Tibial artery (tissue), 4 donors: Measurements from ENCODE around the gene GIPR.

Source experiments
- DNase-seq, 2 donors: peaks; one replicate each; pipeline ENCODE4 v3.0.0-alpha.2; 2019
- H3K27ac ChIP-seq, 2 donors: fragments of 200-600 bp; sonication (generic) in 1 of 2; 1 replicate in 1 of 2; 2 replicates in 1 of 2; pipeline ENCODE4 v1.5.1; 2018 to 2019; ENCODE audit warnings: mild to moderate bottlenecking in 1 of 2
- H3K27me3 ChIP-seq, 2 donors: fragments of 200-600 bp; sonication (generic) in 1 of 2; one replicate each; pipeline versions ENCODE4 v1.5.1 to v1.6.0; 2016 to 2019
- H3K36me3 ChIP-seq, 3 donors: fragments of 200-600 bp; sonication (generic) in 2 of 3; one replicate each; pipeline ENCODE4 v1.5.1; 2016 to 2019; ENCODE audit warnings: mild to moderate bottlenecking in 2 of 3
- H3K4me1 ChIP-seq, 4 donors: fragments of 200-600 bp; sonication (generic) in 2 of 4; 1 replicate in 3 of 4; 2 replicates in 1 of 4; pipeline ENCODE4 v1.5.1; 2016 to 2019
- H3K4me3 ChIP-seq, 2 donors: fragments of 200-600 bp; sonication (generic) in 1 of 2; 1 replicate in 1 of 2; 2 replicates in 1 of 2; pipeline ENCODE4 v1.5.1; 2018 to 2019; ENCODE audit warnings: mild to moderate bottlenecking in 2 of 2
- H3K9me3 ChIP-seq, 3 donors: fragments of 200-600 bp; sonication (generic) in 1 of 3; one replicate each; pipeline ENCODE4 v1.5.1; 2016 to 2019
- CTCF ChIP-seq, 2 experiments: fragments of 200-600 bp in 1 of 2; fragments of 450-650 bp in 1 of 2; IDR thresholded peaks; one replicate each; pipeline ENCODE4 v1.5.1; 2017 to 2019; ENCODE audit warnings: antibody characterized with exemption in 2 of 2, mild to moderate bottlenecking in 1 of 2, moderate library complexity in 1 of 2
- intact Hi-C: fragments of 100-400 bp; cut with DNase I; formaldehyde crosslinking; loops from one replicate; pipeline ENCODE4 v1.15.0; 2023; ENCODE audit warnings: low total_unique reads

Gene GIPR

GRCh38 chr19:45711851-45712698 is 44.1 kb downstream of the GIPR start:
- Histone ChIP-seq H3K4me1 (peaks cover 0 to 12% (median 5%) of the 10 kb centered on the region in 4 donors), H3K4me3 (no peak overlapping the region), H3K27ac (no peak overlapping the region), H3K36me3 (peaks cover 10 to 26% (median 23%) of the 10 kb centered on the region in 3 donors), H3K9me3 (no peaks in the 10 kb centered on the region), H3K27me3 (no peaks in the 10 kb centered on the region)
- DNase-seq, result no peak
- TF ChIP-seq CTCF (IDR thresholded peaks at IDR 0.05), result no peak
- intact Hi-C loops, result loop anchor here (10.0 kb wide), 1 partner anchor 53 kb away; the partner anchor contains the start of gene SIX5

- H3K9me3 ChIP-seq, result no peaks in the 10 kb centered on the region
- H3K27me3 ChIP-seq, result no peaks in the 10 kb centered on the region
- peaks cover 10 to 26% (median 23%) of the 10 kb centered on the region in 3 donors for H3K36me3 ChIP-seq
- H3K4me3 ChIP-seq, result no peak overlapping the region
- intact Hi-C loops, result loop anchor here (10.0 kb wide), 1 partner anchor 52 kb away; the partner anchor contains the start of gene SIX5
- H3K4me1 ChIP-seq, result peaks cover 0 to 12% (median 5%) of the 10 kb centered on the region in 4 donors
- H3K27ac ChIP-seq, result no peak overlapping the region
- TF ChIP-seq CTCF (IDR thresholded peaks at IDR 0.05), result no peak
- no peak for DNase-seq
These were observed 44.7 kb downstream of the GIPR start for GRCh38 chr19:45712699-45713067.

GRCh38 chr19:45713141-45713540 is 45.1 kb downstream of the GIPR start:
- no peak overlapping the region for H3K27ac ChIP-seq
- H3K27me3 ChIP-seq, result no peaks in the 10 kb centered on the region
- H3K9me3 ChIP-seq, result no peaks in the 10 kb centered on the region
- no peak for DNase-seq
- peaks cover 0 to 16% (median 8%) of the 10 kb centered on the region in 4 donors for H3K4me1 ChIP-seq
- no peak overlapping the region for H3K4me3 ChIP-seq
- H3K36me3 ChIP-seq, result peaks cover 10 to 26% (median 23%) of the 10 kb centered on the region in 3 donors
- intact Hi-C loops, result loop anchor here (10.0 kb wide), 1 partner anchor 52 kb away; the partner anchor contains the start of gene SIX5
- no peak for TF ChIP-seq CTCF (IDR thresholded peaks at IDR 0.05)

- intact Hi-C loops, result loop anchor here (10.0 kb wide), 1 partner anchor 50 kb away; the partner anchor contains the start of gene SIX5
- no peak overlapping the region for H3K4me3 ChIP-seq
- peaks cover 0 to 20% (median 10%) of the 10 kb centered on the region in 4 donors for H3K4me1 ChIP-seq
- no peak for TF ChIP-seq CTCF (IDR thresholded peaks at IDR 0.05)
- H3K9me3 ChIP-seq, result no peaks in the 10 kb centered on the region
- no peaks in the 10 kb centered on the region for H3K27me3 ChIP-seq
- DNase-seq, result no peak
- H3K36me3 ChIP-seq, result peaks cover 10 to 30% (median 23%) of the 10 kb centered on the region in 3 donors
- H3K27ac ChIP-seq, result no peak overlapping the region
These were observed 47.1 kb downstream of the GIPR start for GRCh38 chr19:45715139-45715538.

GRCh38 chr19:45716359-45717130 is 48.5 kb downstream of the GIPR start:
- H3K27ac ChIP-seq, result peak overlapping the region; percentile 86 to 87
- H3K9me3 ChIP-seq, result no peaks in the 10 kb centered on the region
- H3K36me3 ChIP-seq, result peaks cover 9 to 24% (median 18%) of the 10 kb centered on the region in 3 donors
- H3K4me1 ChIP-seq, result peaks cover 0 to 20% (median 10%) of the 10 kb centered on the region in 4 donors
- no peaks in the 10 kb centered on the region for H3K27me3 ChIP-seq
- no peak for DNase-seq
- intact Hi-C loops, result loop anchor here (10.0 kb wide), 1 partner anchor 48 kb away; the partner anchor contains the start of gene SIX5
- no peak for TF ChIP-seq CTCF (IDR thresholded peaks at IDR 0.05)
- H3K4me3 ChIP-seq, result peak overlapping the region; percentile 59 to 61
